Body of pancreas (tissue), 4 donors: ENCODE measurements around the gene HIVEP2. TPM values are rescaled to one million over a fixed set of nuclear protein-coding genes. Genes with fewer than 3 reads are reported as not detected.

ENCODE experiments used
- ATAC-seq: fragments of 150-250 bp; one replicate; pipeline ENCODE4 v1.9.1; 2016
- DNase-seq, 4 donors: peaks; one replicate each; pipeline ENCODE4 v3.0.0-alpha.2; 2019
- H3K27ac ChIP-seq, 4 donors: fragments of 200-600 bp; sonication (generic); 1 replicate in 3 of 4; 2 replicates in 1 of 4; pipeline versions ENCODE4 v1.5.1 to v1.6.1; 2016 to 2019; ENCODE audit warnings: mild to moderate bottlenecking in 1 of 4, mixed read lengths in 1 of 4, moderate library complexity in 1 of 4
- H3K27me3 ChIP-seq, 2 donors: fragments of 200-600 bp; sonication (generic); one replicate each; pipeline ENCODE4 v1.6.0; 2016; ENCODE audit warnings: mild to moderate bottlenecking in 1 of 2
- H3K36me3 ChIP-seq, 2 donors: fragments of 200-600 bp; sonication (generic); replicated peaks in 1 of 2; 2 replicates each; pipeline ENCODE4 v1.5.1; 2016; ENCODE audit warnings: low read depth in 2 of 2; ENCODE audit not compliant: insufficient read depth in 1 of 2
- H3K4me1 ChIP-seq: fragments of 200-600 bp; sonication (generic); one replicate; pipeline ENCODE4 v1.6.0; 2016
- H3K4me3 ChIP-seq, 2 donors: fragments of 200-600 bp; sonication (generic); 1 replicate in 1 of 2; 2 replicates in 1 of 2; pipeline ENCODE4 v1.5.1; 2016 to 2019
- H3K9me3 ChIP-seq, 3 donors: fragments of 200-600 bp; sonication (generic); 1 replicate in 2 of 3; 2 replicates in 1 of 3; pipeline ENCODE4 v1.5.1; 2016
- POLR2A ChIP-seq, 3 donors: fragments of 450-650 bp; IDR thresholded peaks; one replicate each; pipeline ENCODE4 v1.6.1; 2016; ENCODE audit warnings: antibody characterized with exemption in 3 of 3, mild to moderate bottlenecking in 2 of 3
- WGBS, 2 donors: methylation state at CpG; one replicate each; pipeline ENCODE4 v1.1.5; 2017; 5-methylcytosine and 5-hydroxymethylcytosine counted together
- intact Hi-C: fragments of 100-400 bp; cut with DNase I; formaldehyde crosslinking; loops from one replicate; pipeline ENCODE4 v1.15.1; 2023
- total RNA-seq, 2 donors: library from RNA; depleted of rRNA; stranded (reverse); fragments of >200 nt; gene quantifications; one replicate each; pipeline ENCODE4 v1.1.0, GENCODE V29; 2016
- TF ChIP-seq, protein P1 (sequence below), 7 experiments: fragments of 450-650 bp in 4 of 7; fragments of 200-600 bp in 3 of 7; sonication (generic) in 3 of 7; IDR thresholded peaks; one replicate each; pipeline ENCODE4 v1.5.1; 2016 to 2019; ENCODE audit warnings: antibody characterized with exemption in 7 of 7

The HIVEP2 gene, protein sequence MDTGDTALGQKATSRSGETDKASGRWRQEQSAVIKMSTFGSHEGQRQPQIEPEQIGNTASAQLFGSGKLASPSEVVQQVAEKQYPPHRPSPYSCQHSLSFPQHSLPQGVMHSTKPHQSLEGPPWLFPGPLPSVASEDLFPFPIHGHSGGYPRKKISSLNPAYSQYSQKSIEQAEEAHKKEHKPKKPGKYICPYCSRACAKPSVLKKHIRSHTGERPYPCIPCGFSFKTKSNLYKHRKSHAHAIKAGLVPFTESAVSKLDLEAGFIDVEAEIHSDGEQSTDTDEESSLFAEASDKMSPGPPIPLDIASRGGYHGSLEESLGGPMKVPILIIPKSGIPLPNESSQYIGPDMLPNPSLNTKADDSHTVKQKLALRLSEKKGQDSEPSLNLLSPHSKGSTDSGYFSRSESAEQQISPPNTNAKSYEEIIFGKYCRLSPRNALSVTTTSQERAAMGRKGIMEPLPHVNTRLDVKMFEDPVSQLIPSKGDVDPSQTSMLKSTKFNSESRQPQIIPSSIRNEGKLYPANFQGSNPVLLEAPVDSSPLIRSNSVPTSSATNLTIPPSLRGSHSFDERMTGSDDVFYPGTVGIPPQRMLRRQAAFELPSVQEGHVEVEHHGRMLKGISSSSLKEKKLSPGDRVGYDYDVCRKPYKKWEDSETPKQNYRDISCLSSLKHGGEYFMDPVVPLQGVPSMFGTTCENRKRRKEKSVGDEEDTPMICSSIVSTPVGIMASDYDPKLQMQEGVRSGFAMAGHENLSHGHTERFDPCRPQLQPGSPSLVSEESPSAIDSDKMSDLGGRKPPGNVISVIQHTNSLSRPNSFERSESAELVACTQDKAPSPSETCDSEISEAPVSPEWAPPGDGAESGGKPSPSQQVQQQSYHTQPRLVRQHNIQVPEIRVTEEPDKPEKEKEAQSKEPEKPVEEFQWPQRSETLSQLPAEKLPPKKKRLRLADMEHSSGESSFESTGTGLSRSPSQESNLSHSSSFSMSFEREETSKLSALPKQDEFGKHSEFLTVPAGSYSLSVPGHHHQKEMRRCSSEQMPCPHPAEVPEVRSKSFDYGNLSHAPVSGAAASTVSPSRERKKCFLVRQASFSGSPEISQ (N-terminal part only)
- total RNA-seq, result 10 to 100 TPM; 11.2 to 16.5 TPM

DNA sequence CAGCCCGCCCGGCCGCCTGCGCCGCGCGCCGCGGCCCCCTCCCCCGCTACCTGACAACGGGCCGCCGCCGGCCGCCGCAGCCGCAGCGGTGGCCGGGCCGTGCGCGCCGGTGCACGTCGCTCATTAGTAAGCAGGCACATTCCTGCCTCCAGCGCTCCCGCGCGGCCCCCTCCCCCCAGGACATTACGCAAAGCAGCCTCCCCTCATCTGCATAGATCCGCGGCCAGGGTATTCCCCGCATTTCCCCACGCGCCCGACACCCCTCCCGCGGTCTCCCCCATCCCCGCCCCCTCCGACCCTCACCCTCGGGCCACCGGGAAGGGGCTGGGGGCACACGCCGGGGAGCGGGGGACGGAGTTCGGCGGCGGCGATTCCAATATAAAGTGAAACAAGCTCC, at the start of gene HIVEP2:
Gene HIVEP2 (minus strand): TSS at position 128 of the 397 bp plus-strand sequence. CDS start 170,438 bp downstream, outside the sequence.
- DNase-seq, result peak; percentile 92 to 96 (median 94)
- WGBS, 2 donors, result 0% methylated on average over 8 to 36 of the region's 50 CpGs
- Histone ChIP-seq H3K4me1 (peaks cover 42% of the 10 kb centered on the region), H3K9me3 (no peaks in the 10 kb centered on the region), H3K27me3 (no peaks in the 10 kb centered on the region), H3K4me3 (peak within 1 kb of the TSS; percentile 59 to 75), H3K36me3 (no peaks in the 10 kb centered on the region), H3K27ac (peak within 1 kb of the TSS; percentile 97 to 100 (median 100))
- intact Hi-C loops, result no loop called here
- TF ChIP-seq, protein P1, sequence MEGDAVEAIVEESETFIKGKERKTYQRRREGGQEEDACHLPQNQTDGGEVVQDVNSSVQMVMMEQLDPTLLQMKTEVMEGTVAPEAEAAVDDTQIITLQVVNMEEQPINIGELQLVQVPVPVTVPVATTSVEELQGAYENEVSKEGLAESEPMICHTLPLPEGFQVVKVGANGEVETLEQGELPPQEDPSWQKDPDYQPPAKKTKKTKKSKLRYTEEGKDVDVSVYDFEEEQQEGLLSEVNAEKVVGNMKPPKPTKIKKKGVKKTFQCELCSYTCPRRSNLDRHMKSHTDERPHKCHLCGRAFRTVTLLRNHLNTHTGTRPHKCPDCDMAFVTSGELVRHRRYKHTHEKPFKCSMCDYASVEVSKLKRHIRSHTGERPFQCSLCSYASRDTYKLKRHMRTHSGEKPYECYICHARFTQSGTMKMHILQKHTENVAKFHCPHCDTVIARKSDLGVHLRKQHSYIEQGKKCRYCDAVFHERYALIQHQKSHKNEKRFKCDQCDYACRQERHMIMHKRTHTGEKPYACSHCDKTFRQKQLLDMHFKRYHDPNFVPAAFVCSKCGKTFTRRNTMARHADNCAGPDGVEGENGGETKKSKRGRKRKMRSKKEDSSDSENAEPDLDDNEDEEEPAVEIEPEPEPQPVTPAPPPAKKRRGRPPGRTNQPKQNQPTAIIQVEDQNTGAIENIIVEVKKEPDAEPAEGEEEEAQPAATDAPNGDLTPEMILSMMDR (IDR thresholded peaks at IDR 0.05), result peak in 3 of 7 experiments; percentile 30 to 58 (median 54)
- no peak for TF ChIP-seq POLR2A (IDR thresholded peaks at IDR 0.05)
- peak; percentile 62 for ATAC-seq

DNA sequence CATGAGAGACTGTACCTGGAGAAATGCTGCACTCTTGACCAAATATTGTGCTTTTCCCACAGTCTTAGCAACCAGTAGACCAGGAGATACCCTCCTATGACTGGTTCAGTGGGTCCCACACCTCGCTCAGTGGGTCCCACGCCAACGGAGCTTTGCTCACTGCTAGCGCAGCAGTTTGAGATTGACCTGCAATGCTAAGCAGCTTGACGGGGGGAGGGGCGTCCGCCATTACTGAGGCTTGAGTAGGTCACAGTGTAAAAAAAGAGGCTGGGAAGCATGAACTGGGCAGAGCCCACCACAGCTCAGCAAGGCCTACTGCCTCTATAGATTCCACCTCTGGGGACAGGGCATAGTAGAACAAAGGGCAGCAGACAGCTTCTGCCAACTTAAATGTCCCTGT, 49.0 kb upstream of the HIVEP2 start:
- TF ChIP-seq, protein P1 (IDR thresholded peaks at IDR 0.05), result no peak
- no peak for TF ChIP-seq POLR2A (IDR thresholded peaks at IDR 0.05)
- intact Hi-C loops, result no loop called here

DNA sequence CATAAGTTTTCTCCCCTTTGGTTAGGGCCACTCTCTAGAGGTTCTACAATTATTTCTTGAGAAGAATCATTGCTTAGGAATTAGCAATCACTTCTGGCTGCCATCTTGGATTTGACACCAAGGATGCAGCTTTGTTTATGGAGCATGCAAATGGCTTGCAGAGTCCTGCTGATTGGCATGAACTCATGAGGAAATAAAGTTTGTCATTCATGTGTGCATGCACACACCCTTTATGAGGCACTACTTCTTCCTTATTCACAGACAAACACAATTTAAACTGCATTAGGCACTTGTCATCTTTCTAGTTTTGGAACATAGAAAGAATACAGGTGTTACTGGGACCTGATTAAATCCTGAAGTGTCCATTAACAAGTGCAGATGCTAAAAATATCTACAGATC, 42.5 kb upstream of the HIVEP2 start:
- H3K27me3 ChIP-seq, result no peaks in the 10 kb centered on the region
- no peaks in the 10 kb centered on the region for H3K4me1 ChIP-seq
- intact Hi-C loops, result no loop called here
- no peak overlapping the region for H3K4me3 ChIP-seq
- no peak for DNase-seq
- no peak for ATAC-seq
- H3K36me3 ChIP-seq, result no peaks in the 10 kb centered on the region
- no peak overlapping the region for H3K27ac ChIP-seq
- TF ChIP-seq, protein P1 (IDR thresholded peaks at IDR 0.05), result no peak
- no peaks in the 10 kb centered on the region for H3K9me3 ChIP-seq

More for the DNA sequence above, 49.0 kb upstream of the HIVEP2 start:
- H3K36me3 ChIP-seq, result no peaks in the 10 kb centered on the region
- ATAC-seq, result no peak
- no peaks in the 10 kb centered on the region for H3K27me3 ChIP-seq
- DNase-seq, result no peak
- 90 to 92% methylated on average over 7 of the region's 7 CpGs for WGBS, 2 donors
- H3K27ac ChIP-seq, result no peak overlapping the region
- H3K4me3 ChIP-seq, result no peak overlapping the region
- H3K4me1 ChIP-seq, result no peaks in the 10 kb centered on the region
- H3K9me3 ChIP-seq, result no peaks in the 10 kb centered on the region

DNA sequence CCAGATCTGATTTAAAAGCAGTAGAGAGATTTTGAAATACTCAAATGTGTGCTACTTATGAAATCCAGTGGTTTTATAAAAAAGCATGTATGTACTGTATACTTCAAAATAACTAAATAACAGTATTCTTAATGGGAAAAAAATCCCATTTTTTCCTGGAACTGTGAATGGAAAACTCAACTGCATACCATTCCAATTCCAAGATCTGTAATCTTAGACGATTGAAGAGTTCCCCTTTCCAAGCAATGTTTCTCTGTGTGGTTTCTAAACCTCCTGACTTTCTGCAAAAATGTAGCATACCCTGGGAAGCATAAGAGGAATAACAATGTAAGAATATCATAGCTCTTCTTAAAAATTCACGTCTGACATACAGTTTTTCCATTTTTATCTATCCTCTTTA, 40.3 kb upstream of the HIVEP2 start:
- no peaks in the 10 kb centered on the region for H3K36me3 ChIP-seq
- ATAC-seq, result no peak
- no peaks in the 10 kb centered on the region for H3K4me1 ChIP-seq
- no peaks in the 10 kb centered on the region for H3K27me3 ChIP-seq
- no peak overlapping the region for H3K4me3 ChIP-seq
- no peak overlapping the region for H3K27ac ChIP-seq
- H3K9me3 ChIP-seq, result no peaks in the 10 kb centered on the region
- TF ChIP-seq, protein P1 (IDR thresholded peaks at IDR 0.05), result no peak
- no peak for TF ChIP-seq POLR2A (IDR thresholded peaks at IDR 0.05)
- WGBS, 2 donors, result 46 to 49% methylated on average over 2 of the region's 2 CpGs
- no peak for DNase-seq
- intact Hi-C loops, result no loop called here
